WTC11 (cell line): ENCODE data around the gene SLC1A3. TPM values are rescaled to one million over a fixed set of nuclear protein-coding genes. Genes with fewer than 3 reads are reported as not detected.
A peak's percentile ranks its signal among the peaks of the same experiment; 100 is the strongest.

Source experiments
- ATAC-seq: fragments of 200-7000 bp; cut with Tn5 transposase; 2 replicates; pipeline ENCODE4 v1.10.0; 2021; ENCODE audit warnings: mild to moderate bottlenecking, moderate library complexity
- CTCF ChIA-PET: fragments of 300-600 bp; sonication (Branson Sonifier 250); formaldehyde crosslinking; loops from one replicate; lab custom pipeline; 2021; ENCODE audit warnings: antibody characterized with exemption; lab: Charles Lee
- POLR2A ChIA-PET: fragments of 350-600 bp; sonication (Branson Sonifier 250); formaldehyde crosslinking; loops from one replicate; lab custom pipeline; 2021; ENCODE audit warnings: antibody characterized with exemption; lab: Charles Lee
- DNase-seq: peaks from one replicate; pipeline ENCODE4 v3.0.0; 2021; ENCODE audit warnings: low spot score
- H3K27ac Mint-ChIP-seq: 2 replicates; pipeline ENCODE4 v1.8.0; 2021; ENCODE audit warnings: mixed read lengths
- H3K27me3 Mint-ChIP-seq: 2 replicates; pipeline ENCODE4 v1.8.0; 2021; ENCODE audit warnings: low read depth, mild to moderate bottlenecking, moderate library complexity, mixed read lengths
- H3K36me3 Mint-ChIP-seq: 2 replicates; pipeline ENCODE4 v1.8.0; 2021; ENCODE audit warnings: mixed read lengths
- H3K4me1 Mint-ChIP-seq: 2 replicates; pipeline ENCODE4 v1.8.0; 2022; ENCODE audit warnings: mixed read lengths
- H3K4me3 Mint-ChIP-seq: 2 replicates; pipeline ENCODE4 v1.8.0; 2021; ENCODE audit warnings: mild to moderate bottlenecking, moderate library complexity, mixed read lengths
- H3K9me3 Mint-ChIP-seq: 2 replicates; pipeline ENCODE4 v1.8.0; 2021; ENCODE audit warnings: mixed read lengths
- ATF3 ChIP-seq: sonication (generic); formaldehyde crosslinking; conservative IDR thresholded peaks from 2 replicates; pipeline ENCODE4 v1.8.1; 2022; ENCODE audit warnings: mild to moderate bottlenecking, missing genetic modification reagents
- CDX4 ChIP-seq: fragments of 250-450 bp; sonication (Bioruptor Pico); IDR thresholded peaks from 2 replicates; pipeline ENCODE4 v1.9.0; 2021; ENCODE audit warnings: moderate library complexity, mild to moderate bottlenecking, inconsistent platforms, borderline replicate concordance
- CREB1 ChIP-seq: sonication (generic); formaldehyde crosslinking; IDR thresholded peaks from 2 replicates; pipeline ENCODE4 v1.8.0; 2023; ENCODE audit warnings: mild to moderate bottlenecking, missing genetic modification reagents
- E2F5 ChIP-seq: sonication (generic); formaldehyde crosslinking; IDR thresholded peaks from 2 replicates; pipeline ENCODE4 v1.8.1; 2022; ENCODE audit warnings: mild to moderate bottlenecking, moderate library complexity, missing genetic modification reagents
- EMX1 ChIP-seq: fragments of 250-450 bp; sonication (Bioruptor Pico); IDR thresholded peaks from 2 replicates; pipeline ENCODE4 v1.8.0; 2021; ENCODE audit warnings: mild to moderate bottlenecking
- ESRRA ChIP-seq: sonication (generic); formaldehyde crosslinking; IDR thresholded peaks from 2 replicates; pipeline ENCODE4 v1.8.1; 2022; ENCODE audit warnings: mild to moderate bottlenecking, missing genetic modification reagents, borderline replicate concordance
- FOXJ3 ChIP-seq: sonication (generic); formaldehyde crosslinking; IDR thresholded peaks from 2 replicates; pipeline ENCODE4 v1.9.0; 2021; ENCODE audit warnings: missing genetic modification reagents, mild to moderate bottlenecking, borderline replicate concordance
- FOXK1 ChIP-seq: sonication (generic); formaldehyde crosslinking; IDR thresholded peaks from 2 replicates; pipeline ENCODE4 v1.8.0; 2022; ENCODE audit warnings: mild to moderate bottlenecking, moderate library complexity, missing genetic modification reagents
- FOXP1 ChIP-seq: sonication (generic); formaldehyde crosslinking; IDR thresholded peaks from 2 replicates; pipeline ENCODE4 v1.8.0; 2022; ENCODE audit warnings: missing genetic modification reagents, mild to moderate bottlenecking, moderate library complexity, borderline replicate concordance
- RORB ChIP-seq: fragments of 250-450 bp; sonication (Bioruptor Pico); IDR thresholded peaks from 2 replicates; pipeline ENCODE4 v1.9.0; 2021; ENCODE audit warnings: mild to moderate bottlenecking
- SOX15 ChIP-seq: fragments of 250-450 bp; sonication (Bioruptor Pico); IDR thresholded peaks from 2 replicates; pipeline ENCODE4 v1.9.0; 2021; ENCODE audit warnings: mild to moderate bottlenecking
- SP1 ChIP-seq: sonication (generic); formaldehyde crosslinking; conservative IDR thresholded peaks from 2 replicates; pipeline ENCODE4 v1.8.1; 2022; ENCODE audit warnings: missing genetic modification reagents
- STAT6 ChIP-seq: sonication (generic); formaldehyde crosslinking; conservative IDR thresholded peaks from 2 replicates; pipeline ENCODE4 v1.8.1; 2023; ENCODE audit warnings: mild to moderate bottlenecking, low read depth, missing genetic modification reagents, moderate library complexity
- USF2 ChIP-seq: sonication (generic); formaldehyde crosslinking; IDR thresholded peaks from 2 replicates; pipeline ENCODE4 v1.8.1; 2023; ENCODE audit warnings: mild to moderate bottlenecking, missing genetic modification reagents, moderate library complexity
- ZMAT4 ChIP-seq: fragments of 250-450 bp; sonication (Bioruptor Pico); IDR thresholded peaks from 2 replicates; pipeline ENCODE4 v1.9.0; 2021; ENCODE audit warnings: mild to moderate bottlenecking
- ZNF425 ChIP-seq: fragments of 250-450 bp; sonication (Bioruptor Pico); conservative IDR thresholded peaks from 2 replicates; pipeline ENCODE4 v1.9.0; 2021; ENCODE audit warnings: mild to moderate bottlenecking
- total RNA-seq: library from RNA; stranded (reverse); gene quantifications from 3 replicates; pipeline ENCODE4 v1.2.3, GENCODE V29; 2021

The SLC1A3 gene
- total RNA-seq, 1 experiment from 2014 or later: 77.9 TPM

- no peak for TF ChIP-seq STAT6 (CRISPR knock-in tag)
- no peak for TF ChIP-seq ATF3 (CRISPR knock-in tag)
- TF ChIP-seq SOX15 (CRISPR knock-in tag): no peak
- TF ChIP-seq EMX1 (CRISPR knock-in tag): no peak
- no peak for TF ChIP-seq USF2 (CRISPR knock-in tag)
- no peak for TF ChIP-seq ZNF425 (CRISPR knock-in tag)
- TF ChIP-seq FOXP1 (CRISPR knock-in tag): no peak
- no peak for TF ChIP-seq ZMAT4
These were observed 1.7 kb downstream of the SLC1A3 start (continued) for GRCh38 chr5:36607838-36608783.

- Mint-ChIP-seq H3K36me3 (peaks cover 48% of the 10 kb centered on the region), H3K4me3 (peak overlapping the region; percentile 98; the same call in 1 of the 2 replicates), H3K27ac (peak overlapping the region; percentile 47), H3K27me3 (no peaks in the 10 kb centered on the region), H3K9me3 (no peaks in the 10 kb centered on the region), H3K4me1 (peaks cover 80% of the 10 kb centered on the region)
- ATAC-seq (no peak), DNase-seq (no peak)
- no peak for TF ChIP-seq CDX4 (CRISPR knock-in tag)
- no peak for TF ChIP-seq CREB1 (CRISPR knock-in tag)
- TF ChIP-seq ATF3 (CRISPR knock-in tag): no peak
- TF ChIP-seq FOXK1 (CRISPR knock-in tag): no peak
- TF ChIP-seq RORB (CRISPR knock-in tag): no peak
- TF ChIP-seq ESRRA (CRISPR knock-in tag): no peak
- no peak for TF ChIP-seq SP1 (CRISPR knock-in tag)
- no peak for TF ChIP-seq E2F5 (CRISPR knock-in tag)
- no peak for TF ChIP-seq FOXJ3
- POLR2A ChIA-PET: interaction anchor here (0.5 kb wide), 1 partner anchor 20 kb away, joined by 3 read pairs; no protein-coding TSS in a partner anchor
- CTCF ChIA-PET: interaction anchor here (1.1 to 1.5 kb wide), 2 partner anchors 80 kb away, joined by 5 to 6 read pairs; no protein-coding TSS in a partner anchor
These were observed 4.2 kb downstream of the SLC1A3 start for GRCh38 chr5:36610621-36611020.
